ENCODE results near the gene CYP51A1.
"Not testable (repeated sequence)": the region's sequence is repeated elsewhere in the genome, so short reads cannot be mapped to it uniquely, and the experiment has no call there.

The CYP51A1 gene

DNA sequence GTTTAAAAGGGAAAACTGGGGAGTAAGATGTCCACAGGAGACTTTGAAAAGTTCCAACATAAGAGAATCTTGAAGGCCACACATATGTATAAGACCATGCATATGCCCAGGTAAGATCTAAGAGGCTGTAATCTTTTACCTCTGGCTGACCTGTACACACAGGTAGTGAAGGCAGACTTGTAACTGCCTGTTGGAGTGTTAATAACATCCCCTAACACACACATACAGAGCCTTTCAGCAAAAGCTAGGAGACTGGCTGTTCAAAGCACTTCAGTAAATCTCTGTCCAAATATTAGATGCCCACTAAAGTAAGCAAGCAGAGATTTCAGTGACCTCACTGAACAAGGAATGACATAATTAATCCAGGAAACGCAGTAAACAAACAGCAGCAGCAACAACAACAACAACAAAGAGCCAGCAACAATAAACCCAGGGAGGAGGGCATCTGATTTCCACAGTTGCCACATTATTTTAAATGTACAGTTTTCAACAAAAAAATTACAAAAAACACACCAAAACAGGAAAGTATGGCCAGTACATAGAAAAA lies 15.0 kb downstream of the CYP51A1 start:
- TF ChIP-seq, protein P1, sequence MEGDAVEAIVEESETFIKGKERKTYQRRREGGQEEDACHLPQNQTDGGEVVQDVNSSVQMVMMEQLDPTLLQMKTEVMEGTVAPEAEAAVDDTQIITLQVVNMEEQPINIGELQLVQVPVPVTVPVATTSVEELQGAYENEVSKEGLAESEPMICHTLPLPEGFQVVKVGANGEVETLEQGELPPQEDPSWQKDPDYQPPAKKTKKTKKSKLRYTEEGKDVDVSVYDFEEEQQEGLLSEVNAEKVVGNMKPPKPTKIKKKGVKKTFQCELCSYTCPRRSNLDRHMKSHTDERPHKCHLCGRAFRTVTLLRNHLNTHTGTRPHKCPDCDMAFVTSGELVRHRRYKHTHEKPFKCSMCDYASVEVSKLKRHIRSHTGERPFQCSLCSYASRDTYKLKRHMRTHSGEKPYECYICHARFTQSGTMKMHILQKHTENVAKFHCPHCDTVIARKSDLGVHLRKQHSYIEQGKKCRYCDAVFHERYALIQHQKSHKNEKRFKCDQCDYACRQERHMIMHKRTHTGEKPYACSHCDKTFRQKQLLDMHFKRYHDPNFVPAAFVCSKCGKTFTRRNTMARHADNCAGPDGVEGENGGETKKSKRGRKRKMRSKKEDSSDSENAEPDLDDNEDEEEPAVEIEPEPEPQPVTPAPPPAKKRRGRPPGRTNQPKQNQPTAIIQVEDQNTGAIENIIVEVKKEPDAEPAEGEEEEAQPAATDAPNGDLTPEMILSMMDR (IDR thresholded peaks at IDR 0.05; ENCODE audit: low read depth, low read length), result no peak
- H3K4me3 ChIP-seq (ENCODE audit: low read depth, low read length), result no peak overlapping the region

DNA sequence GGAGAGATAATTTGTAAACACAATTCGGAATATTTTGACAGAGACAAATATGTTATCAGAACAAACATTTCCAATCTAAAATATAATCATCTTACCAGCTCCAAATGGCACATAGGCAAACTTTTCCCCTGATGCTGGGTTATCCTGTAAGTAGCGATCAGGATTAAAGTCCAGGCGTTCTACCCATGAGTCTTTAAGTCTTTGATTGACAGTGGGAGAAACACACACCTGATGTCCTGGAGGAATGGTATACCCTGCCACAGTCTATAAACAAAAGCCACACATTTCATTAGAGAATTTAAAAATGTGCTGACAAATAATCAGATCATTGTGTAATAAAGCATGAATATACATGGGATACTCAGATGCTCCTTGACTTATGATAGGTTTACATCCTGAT lies 17.3 kb downstream of the CYP51A1 start:
- TF ChIP-seq, protein P1 (IDR thresholded peaks at IDR 0.05; ENCODE audit: low read depth, low read length), result no peak
- no peak overlapping the region for H3K4me3 ChIP-seq (ENCODE audit: low read depth, low read length)

DNA sequence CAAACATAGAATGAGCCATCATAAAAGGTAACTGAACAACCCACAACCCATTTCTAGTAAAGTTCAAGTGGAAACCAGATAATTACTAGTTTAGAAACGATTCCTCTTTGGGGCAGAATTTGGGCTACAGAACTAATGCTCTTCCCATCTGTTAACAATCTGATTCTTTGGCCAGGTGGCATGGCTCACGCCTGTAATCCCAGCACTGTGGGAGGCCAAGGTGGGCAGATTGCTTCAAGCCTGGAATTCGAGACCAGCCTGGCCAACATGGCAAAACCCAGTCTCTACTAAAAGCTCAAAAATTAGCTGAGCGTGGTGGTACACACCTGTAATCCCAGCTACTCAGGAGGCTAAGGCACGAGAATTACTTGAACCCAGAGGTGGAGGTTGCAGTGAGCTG lies 18.5 kb downstream of the CYP51A1 start:
- no peak overlapping the region for H3K4me3 ChIP-seq (ENCODE audit: low read depth, low read length)
- TF ChIP-seq, protein P1 (IDR thresholded peaks at IDR 0.05; ENCODE audit: low read depth, low read length), result no peak

DNA sequence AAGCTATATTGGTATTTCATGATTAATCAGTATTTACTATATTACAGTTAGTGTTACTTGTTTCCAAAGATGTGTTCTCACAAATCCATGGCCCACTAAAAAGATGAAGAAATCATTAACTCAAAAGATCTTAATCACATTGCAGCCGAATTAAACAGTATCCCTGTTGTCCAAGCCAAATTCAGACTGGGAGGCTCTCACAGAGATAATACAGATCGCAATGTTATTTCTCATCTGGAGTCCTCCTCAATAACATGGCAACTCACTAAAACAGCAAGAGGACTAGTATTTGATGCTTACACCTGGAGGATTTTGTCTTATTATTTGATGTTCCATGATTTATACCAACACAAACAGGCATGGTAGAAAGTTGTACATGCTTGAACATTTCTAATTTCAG lies 23.4 kb downstream of the CYP51A1 start:
- H3K4me3 ChIP-seq (ENCODE audit: low read depth, low read length), result no peak overlapping the region

DNA sequence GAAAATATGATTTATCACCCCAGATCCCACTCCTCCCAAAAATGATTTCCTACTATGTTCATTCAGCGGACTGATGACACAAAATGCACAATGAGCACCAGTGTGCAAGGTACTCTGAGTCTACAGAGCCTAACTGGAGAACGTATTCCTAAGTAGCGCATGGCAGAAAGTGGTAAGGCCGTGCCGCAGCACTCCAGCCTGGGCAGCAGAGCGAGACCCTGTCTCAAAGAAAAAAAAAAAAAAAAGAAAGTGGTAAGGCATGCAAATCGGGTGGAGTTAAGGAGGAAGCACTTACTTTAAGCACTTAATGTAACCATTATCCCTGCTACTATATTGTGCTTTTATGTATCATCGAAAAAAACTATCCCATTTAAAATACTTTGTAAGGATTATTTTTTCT lies 25.5 kb downstream of the CYP51A1 start:
- H3K4me3 ChIP-seq (ENCODE audit: low read depth, low read length), result no peak overlapping the region
- TF ChIP-seq, protein P1 (IDR thresholded peaks at IDR 0.05; ENCODE audit: low read depth, low read length), result no peak

More for the DNA sequence above, 23.4 kb downstream of the CYP51A1 start:
- TF ChIP-seq, protein P1 (IDR thresholded peaks at IDR 0.05; ENCODE audit: low read depth, low read length), result no peak

DNA sequence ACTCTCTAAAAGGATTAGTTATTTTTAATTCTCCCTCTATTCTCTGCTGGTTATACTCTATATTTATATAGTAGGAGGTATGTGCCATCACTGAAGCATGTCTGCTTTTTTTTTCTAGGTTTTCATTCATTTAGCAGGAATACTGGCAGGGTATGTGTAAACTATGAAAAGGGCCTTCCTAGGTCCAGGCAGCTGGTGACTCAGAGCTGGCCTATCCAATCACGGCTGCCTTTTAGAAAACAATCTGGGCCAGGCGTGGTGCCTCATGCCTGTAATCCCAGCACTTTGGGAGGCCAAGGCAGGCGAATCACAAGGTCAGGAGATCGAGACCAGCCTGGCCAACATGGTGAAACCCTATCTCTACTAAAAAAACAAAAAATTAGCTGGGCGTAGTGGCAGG lies 31.4 kb downstream of the CYP51A1 start:
- H3K4me3 ChIP-seq (ENCODE audit: low read depth, low read length), result not testable (repeated sequence)

DNA sequence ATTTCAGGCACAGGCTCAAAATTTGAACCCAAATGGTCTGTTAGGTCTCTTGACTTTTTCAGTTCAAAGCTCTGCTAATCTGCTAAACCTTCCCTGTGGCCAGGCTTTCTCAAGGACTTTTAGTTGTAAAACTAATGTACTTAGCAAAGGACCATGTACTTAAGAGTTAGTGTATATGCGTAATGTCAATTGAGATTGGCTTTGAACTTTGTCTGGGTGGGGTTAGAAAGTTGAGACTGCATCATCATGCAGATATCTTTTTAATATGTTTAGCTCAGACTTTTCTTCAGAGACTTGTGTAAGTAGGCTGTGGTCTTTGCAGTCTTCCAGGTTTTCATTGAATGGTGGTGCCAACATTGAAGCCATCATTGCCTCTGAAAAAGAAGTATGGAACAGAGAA lies 33.7 kb downstream of the CYP51A1 start:
- TF ChIP-seq, protein P1 (IDR thresholded peaks at IDR 0.05; ENCODE audit: low read depth, low read length), result no peak
- H3K4me3 ChIP-seq (ENCODE audit: low read depth, low read length), result no peak overlapping the region

DNA sequence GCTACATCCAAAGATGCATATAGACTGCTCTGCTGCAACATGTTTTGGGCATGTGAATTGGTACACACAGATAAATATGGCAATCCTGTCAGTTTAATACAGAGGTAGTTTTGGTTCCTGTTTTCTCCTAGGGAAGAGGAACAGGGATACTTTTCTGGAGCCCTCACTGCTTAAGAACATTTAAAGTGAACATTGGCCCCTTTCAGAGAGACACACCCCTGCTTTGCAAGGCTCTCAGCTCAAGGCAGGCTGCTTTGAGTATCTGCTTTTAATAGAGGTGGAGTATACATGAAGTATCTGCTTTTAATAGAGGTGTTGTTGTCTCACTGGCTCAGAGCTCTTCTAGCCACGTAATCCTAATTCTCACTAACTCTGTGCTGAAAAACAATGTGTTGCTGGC lies 38.9 kb downstream of the CYP51A1 start:
- TF ChIP-seq, protein P1 (IDR thresholded peaks at IDR 0.05; ENCODE audit: low read depth, low read length), result no peak

More for the DNA sequence above, 38.9 kb downstream of the CYP51A1 start:
- no peak overlapping the region for H3K4me3 ChIP-seq (ENCODE audit: low read depth, low read length)
